IPS-11a (cell line): ENCODE measurements around the gene ERC2.

ENCODE experiments used
- H3K4me3 ChIP-seq: one replicate; pipeline ENCODE4 v1.5.1; 2013; ENCODE audit warnings: low read depth, low read length, control low read depth

ERC2 gene

GRCh38 chr3:56370991-56371775 lies 97.1 kb downstream of the ERC2 start:
- no peak overlapping the region for H3K4me3 ChIP-seq

- no peak overlapping the region for H3K4me3 ChIP-seq
Observed at GRCh38 chr3:56369914-56370313, 98.4 kb downstream of the ERC2 start.

DNA sequence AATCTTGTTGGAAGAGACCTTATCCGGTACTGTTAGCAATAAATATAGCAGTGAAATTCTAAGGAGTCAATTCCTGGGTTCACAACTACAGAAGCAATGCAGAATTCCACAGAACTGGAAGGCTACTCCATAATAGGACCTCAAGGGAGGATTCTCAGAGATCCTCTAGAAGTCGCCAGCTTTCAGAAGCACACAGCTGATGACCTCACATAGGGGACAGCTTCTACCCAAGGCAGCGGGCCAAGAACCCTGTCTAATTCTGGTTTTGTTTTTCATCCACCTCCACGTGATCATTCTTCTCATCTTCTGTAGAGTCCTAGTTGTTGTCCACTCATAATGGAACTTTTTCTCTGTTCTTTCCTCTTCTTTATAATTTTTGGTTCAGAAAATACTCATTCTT lies 99.4 kb downstream of the ERC2 start:
- no peak overlapping the region for H3K4me3 ChIP-seq

DNA sequence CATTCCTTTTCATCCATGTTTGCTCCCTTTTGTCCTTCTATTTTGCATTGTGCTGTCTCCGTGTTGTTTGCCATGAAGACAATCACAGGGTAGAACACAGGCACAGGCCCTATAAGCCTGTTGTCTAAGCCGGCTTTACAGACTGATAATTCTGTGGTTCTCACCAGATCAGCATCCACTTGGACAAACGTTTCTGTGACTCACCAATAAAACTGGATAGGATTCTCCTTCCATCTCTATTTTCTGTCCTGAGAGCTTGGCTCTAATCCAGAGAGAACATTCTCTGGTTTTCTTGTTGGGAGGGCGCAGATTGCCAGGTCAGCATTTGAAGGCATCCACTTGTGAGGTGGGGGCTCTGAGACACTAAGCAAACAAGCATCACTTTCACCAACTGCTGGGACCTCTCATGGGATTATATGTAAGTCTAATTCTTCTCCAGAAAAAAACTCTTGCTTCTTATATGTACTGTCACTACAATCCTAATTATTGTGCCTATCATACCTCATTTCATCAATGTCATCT lies 101.6 kb downstream of the ERC2 start:
- H3K4me3 ChIP-seq = no peak overlapping the region

DNA sequence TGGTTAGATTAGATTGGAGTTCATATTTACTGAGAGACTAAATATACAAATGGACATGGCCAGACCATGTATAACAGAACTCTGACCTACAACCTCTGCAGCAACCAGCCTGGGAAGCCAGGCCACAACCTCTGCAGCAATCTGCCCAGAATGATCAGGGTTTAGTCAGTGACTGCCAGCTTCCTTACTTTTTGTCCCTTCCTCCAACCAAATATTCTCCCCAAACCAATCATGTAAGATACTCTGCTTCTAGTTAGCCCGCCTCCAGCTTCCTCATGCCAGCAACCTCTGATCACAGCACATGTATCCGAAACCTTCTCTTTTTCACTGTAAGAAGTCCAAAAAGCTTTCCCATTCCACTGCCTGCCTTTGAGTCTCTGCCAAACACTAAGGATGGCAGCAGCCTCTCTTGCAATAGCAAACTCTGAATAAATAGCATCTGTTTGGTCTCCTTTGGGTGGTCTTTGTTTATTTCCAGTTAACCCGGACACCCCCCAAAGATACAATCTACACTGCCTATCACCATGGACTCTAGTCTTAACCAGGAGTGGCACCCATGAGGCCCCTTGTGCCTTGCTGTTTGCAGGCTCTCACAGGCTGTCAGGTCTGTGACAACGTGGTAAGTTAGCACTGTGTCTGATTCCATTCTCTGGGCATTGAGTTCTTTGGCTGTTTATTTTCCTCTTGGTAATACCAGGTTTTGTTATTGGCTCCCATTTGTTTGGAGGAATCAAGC lies 102.2 kb downstream of the ERC2 start:
- no peak overlapping the region for H3K4me3 ChIP-seq

DNA sequence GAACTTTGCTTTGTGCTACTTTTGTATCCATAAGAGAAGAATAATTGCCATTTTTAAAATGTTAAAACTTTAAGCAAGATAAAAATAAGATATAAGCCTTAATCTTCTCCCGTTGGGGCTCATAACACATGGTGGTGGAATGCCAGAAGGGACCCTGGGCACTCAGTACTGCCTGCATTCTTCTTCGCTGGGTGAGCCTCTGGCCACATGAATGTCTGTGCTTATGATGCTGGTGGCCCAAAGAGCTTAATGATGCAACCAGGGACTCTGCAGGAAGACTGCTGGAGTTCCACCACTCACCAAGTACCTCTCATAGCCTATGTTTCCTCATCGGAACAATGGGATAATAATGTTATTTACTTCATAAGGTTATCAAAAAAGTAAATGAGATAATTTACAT lies 103.6 kb downstream of the ERC2 start:
- no peak overlapping the region for H3K4me3 ChIP-seq

DNA sequence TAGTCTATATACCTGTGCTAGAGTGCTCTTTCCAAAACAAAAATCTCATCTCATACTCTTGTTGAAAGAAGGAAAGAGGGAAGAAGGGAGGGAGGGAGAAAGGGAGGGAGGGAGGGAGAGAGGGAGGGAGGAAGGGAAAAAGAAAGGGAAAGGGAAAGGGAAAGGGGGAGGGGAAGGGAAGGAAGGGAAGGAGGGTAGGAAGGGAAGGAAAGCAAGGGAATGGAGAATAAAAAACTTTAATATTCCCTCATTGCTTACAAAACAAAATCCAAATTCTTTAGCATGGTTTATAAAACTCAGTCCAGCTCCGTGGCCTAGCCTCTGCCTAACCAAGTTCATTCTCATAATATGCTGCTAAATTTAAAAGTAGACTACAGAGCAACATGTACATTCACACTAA lies 104.5 kb downstream of the ERC2 start:
- H3K4me3 ChIP-seq = no peak overlapping the region

- H3K4me3 ChIP-seq = no peak overlapping the region
Observed at GRCh38 chr3:56361731-56362130, 106.5 kb downstream of the ERC2 start.

GRCh38 chr3:56357266-56357665 lies 111.0 kb downstream of the ERC2 start:
- no peak overlapping the region for H3K4me3 ChIP-seq

DNA sequence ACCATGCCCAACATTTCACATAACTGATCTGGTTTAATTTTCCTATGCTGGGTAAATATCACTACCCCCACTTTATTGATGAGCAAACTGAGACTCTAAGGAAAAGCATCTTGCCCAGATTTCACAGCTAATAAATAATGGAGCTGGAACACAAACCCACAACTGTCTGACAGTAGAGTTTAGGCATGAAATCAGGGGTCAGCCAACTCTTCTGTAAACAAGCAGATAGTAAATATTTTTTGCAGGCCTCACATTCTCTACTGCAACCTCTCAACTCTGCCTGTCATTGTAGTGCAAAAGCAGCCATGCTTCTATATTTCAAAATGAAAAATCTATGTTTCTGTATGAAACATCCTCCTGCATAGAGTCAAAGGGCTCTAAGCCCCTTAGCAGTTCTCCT lies 111.5 kb downstream of the ERC2 start:
- H3K4me3 ChIP-seq = no peak overlapping the region

DNA sequence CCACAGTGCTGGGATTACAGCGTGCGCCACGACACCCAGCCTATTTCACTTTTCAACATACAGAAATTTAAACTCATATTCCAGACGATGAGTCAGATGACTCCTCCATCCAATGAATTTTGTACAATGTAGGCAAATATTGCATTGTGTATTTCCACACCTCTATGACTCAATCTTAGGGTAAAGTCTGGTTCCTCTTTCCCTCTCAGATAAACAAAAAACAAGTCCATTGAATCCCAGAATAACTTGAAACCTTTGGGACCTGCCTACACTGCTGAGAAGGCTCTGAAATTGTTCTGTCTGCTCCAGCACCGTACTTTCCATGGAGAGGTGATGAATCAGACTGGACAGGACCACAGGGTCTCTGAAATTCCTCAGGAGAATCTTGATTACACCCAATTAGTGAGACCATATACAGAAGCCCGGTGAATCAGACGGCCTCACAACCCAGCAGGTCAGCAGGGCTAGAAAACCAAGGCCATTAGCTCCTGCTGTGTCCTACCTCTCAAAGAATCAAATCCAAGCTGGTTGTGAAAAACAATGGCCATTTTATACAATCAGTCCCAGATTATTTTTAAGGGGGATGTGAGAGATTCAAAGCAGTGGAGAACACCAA lies 112.6 kb downstream of the ERC2 start:
- H3K4me3 ChIP-seq = no peak overlapping the region

- no peak overlapping the region for H3K4me3 ChIP-seq
Observed at GRCh38 chr3:56351537-56351936, 116.7 kb downstream of the ERC2 start.

DNA sequence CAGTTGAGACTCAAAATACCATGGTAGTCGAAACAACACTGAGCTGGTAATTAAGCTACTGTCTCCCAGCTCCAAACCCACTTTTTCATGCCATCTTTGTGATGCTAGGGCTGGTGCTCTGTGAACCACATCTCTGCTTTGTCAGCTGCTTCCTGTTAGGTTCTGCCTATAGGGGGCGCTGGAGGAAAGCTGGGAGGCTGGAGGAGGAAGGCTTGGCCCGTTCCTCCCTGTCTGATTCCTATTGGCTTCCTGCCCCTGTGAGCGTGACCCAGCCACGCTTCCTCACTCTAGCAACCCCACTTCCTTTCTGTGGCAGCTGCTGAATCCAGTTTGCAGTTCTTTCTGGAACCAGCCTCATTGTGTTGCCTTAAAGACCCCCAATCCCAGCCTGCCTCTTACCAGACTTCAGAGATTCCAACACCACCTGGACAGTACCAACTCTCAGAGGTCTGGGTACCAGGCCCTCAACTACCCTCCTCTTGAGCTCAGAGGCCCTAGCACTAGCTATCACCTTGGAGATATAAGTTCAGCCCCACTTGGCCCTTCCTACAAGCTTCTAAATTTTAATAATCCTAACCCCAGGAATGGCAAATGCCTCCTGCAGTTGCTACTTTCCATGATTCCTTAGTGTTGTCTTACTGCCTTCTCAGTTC lies 120.9 kb downstream of the ERC2 start:
- no peak overlapping the region for H3K4me3 ChIP-seq

GRCh38 chr3:56342475-56342874 lies 125.8 kb downstream of the ERC2 start:
- H3K4me3 ChIP-seq = no peak overlapping the region

DNA sequence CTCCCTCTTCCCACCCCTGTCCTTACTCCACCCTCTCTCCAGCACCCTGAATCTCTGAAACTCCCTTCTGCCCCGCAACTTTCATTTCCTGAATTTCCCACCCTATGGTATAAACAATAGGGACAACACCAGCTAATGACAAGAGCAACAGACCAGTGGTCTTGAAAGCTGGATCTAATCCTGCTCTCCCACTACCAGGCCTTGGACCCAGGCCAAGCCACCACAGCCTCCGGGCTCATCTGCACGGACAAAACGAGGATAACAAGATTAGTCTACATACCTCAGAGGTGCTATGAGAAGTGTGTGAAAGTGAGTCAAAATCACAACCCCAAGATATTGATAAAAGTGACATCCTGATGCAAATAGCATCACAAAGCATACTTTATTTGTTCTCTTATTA lies 128.6 kb downstream of the ERC2 start:
- H3K4me3 ChIP-seq = no peak overlapping the region

DNA sequence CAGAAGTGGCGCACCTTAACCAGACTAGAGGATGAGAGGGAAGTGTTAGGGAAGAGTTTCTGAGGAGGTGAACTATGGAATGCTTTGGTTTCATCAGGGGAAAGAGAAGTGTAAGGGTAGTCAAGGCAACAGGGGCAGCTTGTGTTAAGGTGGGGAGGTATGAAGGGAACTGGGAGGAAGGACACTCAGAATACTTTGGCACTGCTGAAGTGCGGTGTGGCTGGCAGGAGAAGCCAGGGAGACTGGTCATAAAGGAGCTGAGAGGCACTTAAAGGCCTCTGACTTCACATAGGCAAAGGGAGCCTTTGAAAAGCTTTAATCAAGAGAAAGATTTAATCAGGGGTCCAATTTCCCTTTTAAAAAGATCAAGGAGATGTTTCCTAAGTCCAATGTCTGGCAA lies 129.0 kb downstream of the ERC2 start:
- no peak overlapping the region for H3K4me3 ChIP-seq

- H3K4me3 ChIP-seq = no peak overlapping the region
Observed at GRCh38 chr3:56336023-56336422, 132.2 kb downstream of the ERC2 start.

DNA sequence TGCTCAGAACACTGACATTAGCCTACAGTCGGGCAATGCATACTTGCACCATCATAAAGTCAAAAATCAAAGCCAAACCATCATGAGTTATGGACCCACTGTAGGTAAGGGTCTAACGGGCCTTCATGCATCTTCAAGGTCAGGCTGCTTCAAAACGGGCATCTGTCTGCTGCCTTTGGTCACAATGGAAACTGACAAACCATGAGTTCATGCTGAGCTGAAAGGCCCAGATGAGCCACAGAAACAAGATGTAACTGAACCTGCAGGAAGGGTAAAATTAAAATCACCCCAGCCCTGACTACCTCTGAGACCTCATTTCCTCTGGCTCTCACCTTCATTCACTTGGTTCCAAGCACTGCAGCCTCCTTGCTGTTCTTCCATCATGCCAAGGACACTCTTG lies 143.8 kb downstream of the ERC2 start:
- H3K4me3 ChIP-seq = no peak overlapping the region

- H3K4me3 ChIP-seq = no peak overlapping the region
Observed at GRCh38 chr3:56323986-56324420, 144.3 kb downstream of the ERC2 start.

- H3K4me3 ChIP-seq = no peak overlapping the region
Observed at GRCh38 chr3:56322862-56323261, 145.4 kb downstream of the ERC2 start.

- H3K4me3 ChIP-seq = no peak overlapping the region
Observed at GRCh38 chr3:56321892-56322291, 146.4 kb downstream of the ERC2 start.
